SK-N-SH (cell line): ENCODE results near the gene TIGD6. TPM values are rescaled to one million over a fixed set of nuclear protein-coding genes. Genes with fewer than 3 reads are reported as not detected.

Experiments used
- CTCF ChIA-PET: fragments of 300-600, 350-600 bp; formaldehyde crosslinking; extraction: SDS; loops from one replicate; lab custom pipeline; 2021; lab: Yijun Ruan, JAX
- POLR2A ChIA-PET: fragments of 350-600 bp; sonication (Branson Sonifier 250); formaldehyde crosslinking; extraction: SDS; loops from one replicate; lab custom pipeline; 2020; ENCODE audit warnings: antibody characterized with exemption, inconsistent platforms; lab: Yijun Ruan, JAX
- DNase-seq: peaks from one replicate; pipeline ENCODE4 v3.0.0; 2012
- H2AFZ ChIP-seq: fragments of 200-600 bp; sonication (generic); 2 replicates; pipeline ENCODE4 v1.8.1; 2016; ENCODE audit warnings: antibody characterized with exemption, mild to moderate bottlenecking, low read depth
- H3F3A ChIP-seq: fragments of 200-600 bp; sonication (generic); replicated peaks from 2 replicates; pipeline ENCODE3; 2016; ENCODE audit warnings: antibody characterized with exemption, mild to moderate bottlenecking; ENCODE audit not compliant: insufficient read depth
- H3K27ac ChIP-seq, 2 experiments: fragments of 200-500 bp in 1 of 2; fragments of 200-600 bp in 1 of 2; sonication (Bioruptor generic) in 1 of 2; sonication (generic), shearing (Covaris generic) in 1 of 2; 2 replicates each; pipeline versions ENCODE4 v1.5.1 to v1.6.1; 2014 to 2016; ENCODE audit warnings: low read depth in 2 of 2, inconsistent platforms in 1 of 2, low read length in 1 of 2, mild to moderate bottlenecking in 1 of 2, mixed read lengths in 1 of 2
- H3K27me3 ChIP-seq: fragments of 200-600 bp; sonication (generic), shearing (Covaris generic); 2 replicates; pipeline ENCODE4 v1.6.1; 2016; ENCODE audit warnings: mixed run types; ENCODE audit not compliant: insufficient read depth
- H3K36me3 ChIP-seq, 2 experiments: fragments of 200-500 bp in 1 of 2; fragments of 200-600 bp in 1 of 2; sonication (Bioruptor generic) in 1 of 2; sonication (generic) in 1 of 2; replicated peaks in 1 of 2; 2 replicates each; pipeline versions ENCODE3 to v1.5.1; 2014 to 2016; ENCODE audit warnings: low read length in 1 of 2, mild to moderate bottlenecking in 1 of 2; ENCODE audit not compliant: insufficient read depth in 2 of 2, control insufficient read depth in 1 of 2
- H3K4me1 ChIP-seq, 2 experiments: fragments of 200-500 bp in 1 of 2; fragments of 200-600 bp in 1 of 2; sonication (Bioruptor generic) in 1 of 2; sonication (generic), shearing (Covaris generic) in 1 of 2; 2 replicates each; pipeline versions ENCODE4 v1.5.1 to v1.6.1; 2014 to 2016; ENCODE audit warnings: low read depth in 1 of 2, low read length in 1 of 2, mixed run types in 1 of 2; ENCODE audit not compliant: insufficient read depth in 2 of 2, control insufficient read depth in 1 of 2
- H3K4me2 ChIP-seq: fragments of 200-600 bp; sonication (generic), shearing (Covaris generic); 2 replicates; pipeline ENCODE4 v1.6.1; 2017; ENCODE audit warnings: mixed run types
- H3K4me3 ChIP-seq, 2 experiments: fragments of 200-500 bp in 1 of 2; fragments of 200-600 bp in 1 of 2; sonication (Bioruptor generic) in 1 of 2; sonication (generic), shearing (Covaris generic) in 1 of 2; 2 replicates each; pipeline versions ENCODE4 v1.5.1 to v1.8.1; 2014 to 2016; ENCODE audit warnings: low read depth in 2 of 2, inconsistent platforms in 1 of 2, low read length in 1 of 2, mild to moderate bottlenecking in 1 of 2, mixed read lengths in 1 of 2, moderate library complexity in 1 of 2
- H3K79me2 ChIP-seq: fragments of 200-600 bp; sonication (generic); 2 replicates; pipeline ENCODE4 v1.8.1; 2017; ENCODE audit warnings: mild to moderate bottlenecking; ENCODE audit not compliant: insufficient read depth
- H3K9ac ChIP-seq: fragments of 200-600 bp; sonication (generic); 2 replicates; pipeline ENCODE4 v1.6.1; 2017; ENCODE audit warnings: mixed run types
- H3K9me2 ChIP-seq: fragments of 200-600 bp; sonication (generic); 2 replicates; pipeline ENCODE4 v1.6.1; 2017; ENCODE audit warnings: mixed run types
- H3K9me3 ChIP-seq: fragments of 200-600 bp; sonication (generic); 2 replicates; pipeline ENCODE4 v1.6.1; 2017; ENCODE audit warnings: mixed run types, mild to moderate bottlenecking, moderate library complexity
- H4K20me1 ChIP-seq: fragments of 200-600 bp; sonication (generic); 2 replicates; pipeline ENCODE4 v1.6.1; 2017; ENCODE audit warnings: mild to moderate bottlenecking, mixed run types; ENCODE audit not compliant: insufficient read depth
- CTCF ChIP-seq: fragments of 200-600 bp; sonication (generic); IDR thresholded peaks from 2 replicates; pipeline ENCODE4 v1.6.1; 2017; ENCODE audit warnings: antibody characterized with exemption, mild to moderate bottlenecking, moderate library complexity
- GATA2 ChIP-seq: sonication (generic); formaldehyde crosslinking; IDR thresholded peaks from 2 replicates; pipeline ENCODE4 v1.5.0; 2020; ENCODE audit warnings: mild to moderate bottlenecking, missing genetic modification reagents
- JUND ChIP-seq: IDR thresholded peaks from 2 replicates; pipeline ENCODE4 v1.4.0; 2012
- MEF2A ChIP-seq: IDR thresholded peaks from 2 replicates; pipeline ENCODE4 v1.4.0; 2012; ENCODE audit warnings: low read depth, borderline replicate concordance
- REST ChIP-seq: IDR thresholded peaks from 2 replicates; pipeline ENCODE4 v1.6.1; 2012; ENCODE audit warnings: mild to moderate bottlenecking, low read depth, low read length, moderate library complexity
- SIN3A ChIP-seq: IDR thresholded peaks from 2 replicates; pipeline ENCODE4 v1.6.1; 2012; ENCODE audit warnings: low read depth, mild to moderate bottlenecking, low read length, moderate library complexity, borderline replicate concordance
- TAF1 ChIP-seq: IDR thresholded peaks from 2 replicates; pipeline ENCODE4 v1.6.1; 2012; ENCODE audit warnings: low read depth, mild to moderate bottlenecking, low read length, moderate library complexity, borderline replicate concordance
- TCF12 ChIP-seq: IDR thresholded peaks from 2 replicates; pipeline ENCODE4 v1.4.0; 2012
- TEAD4 ChIP-seq: IDR thresholded peaks from 2 replicates; pipeline ENCODE4 v1.4.0; 2012; ENCODE audit warnings: mild to moderate bottlenecking, borderline replicate concordance; ENCODE audit not compliant: insufficient read depth
- USF2 ChIP-seq: fragments of 150-350 bp; IDR thresholded peaks from 2 replicates; pipeline ENCODE4 v1.6.1; 2017; ENCODE audit warnings: antibody characterized with exemption, low read length, low read depth, borderline replicate concordance
- WGBS: methylation state at CpG from one replicate; pipeline ENCODE4 v1.1.6; 2017; ENCODE audit warnings: low lambda C conversion rate; 5-methylcytosine and 5-hydroxymethylcytosine counted together
- polyA plus RNA-seq, 3 experiments: library from polyadenylated mRNA; depleted of rRNA; stranded (reverse); fragments of >200 nt; gene quantifications; 2 replicates each; pipeline ENCODE4 v1.2.3, GENCODE V29; 2012

Gene TIGD6
- polyA plus RNA-seq, 1 of the 3 experiments (the other 2 are of a cell fraction): 4.7 TPM

GRCh38 chr5:150000990-150001659, 671 bp upstream of the TIGD6 start:
- CTCF ChIA-PET: interaction anchor here (0.8 to 4.5 kb wide), 9 partner anchors 10 to 364 kb away, joined by 3 to 29 read pairs (median 4); partner anchors contain the start of gene CSF1R
- Histone ChIP-seq H3K4me1 (peaks cover 13 to 22% of the 10 kb centered on the region in 2 experiments; a peak in 3 of 4 replicates), H3K4me2 (peak overlapping the region; percentile 96), H3K9me3 (no peaks in the 10 kb centered on the region), H3K27me3 (no peaks in the 10 kb centered on the region), H3K36me3 (peaks cover 23 to 24% of the 10 kb centered on the region in 2 experiments), H3K4me3 (peak overlapping the region; percentile 83 to 96), H3K9ac (peak overlapping the region; percentile 95), H2AFZ (peak overlapping the region; percentile 85), H3K9me2 (no peaks in the 10 kb centered on the region), H3K27ac (peak overlapping the region; percentile 85 to 86), H3F3A (peaks cover 8% of the 10 kb centered on the region), H3K79me2 (peaks cover 67% of the 10 kb centered on the region), H4K20me1 (peaks cover 12% of the 10 kb centered on the region)
- peak; percentile 49 for DNase-seq
- POLR2A ChIA-PET: interaction anchor here (0.7 to 1.1 kb wide), 4 partner anchors 21 to 449 kb away, joined by 3 read pairs; no protein-coding TSS in a partner anchor
- WGBS: 4% methylated on average over 10 of the region's 44 CpGs
- TF ChIP-seq USF2 (no peak), SIN3A (0 out of 2 replicates have a peak, but pooled peaks have one; percentile 33)

GRCh38 chr5:149999866-150000255, 593 bp downstream of the TIGD6 start:
- no peak for DNase-seq
- peak overlapping the region; percentile 95 for H3K9ac ChIP-seq
- no peaks in the 10 kb centered on the region for H3K9me3 ChIP-seq
- H3K4me2 ChIP-seq: peak overlapping the region; percentile 96
- H3F3A ChIP-seq: peaks cover 13% of the 10 kb centered on the region
- WGBS: 8% methylated on average over 7 of the region's 7 CpGs
- H3K79me2 ChIP-seq: peaks cover 54% of the 10 kb centered on the region
- peak overlapping the region; percentile 85 to 88 for H3K27ac ChIP-seq
- peaks cover 12% of the 10 kb centered on the region for H4K20me1 ChIP-seq
- POLR2A ChIA-PET: interaction anchor here (0.7 to 1.1 kb wide), 4 partner anchors 9 to 450 kb away, joined by 3 read pairs; no protein-coding TSS in a partner anchor
- peaks cover 11 to 25% of the 10 kb centered on the region in 2 experiments for H3K36me3 ChIP-seq
- TF ChIP-seq MEF2A: no peak
- TF ChIP-seq, all 33 proteins: peak for 0
- CTCF ChIA-PET: interaction anchor here (1.0 to 4.5 kb wide), 10 partner anchors 9 to 363 kb away, joined by 3 to 29 read pairs (median 4); partner anchors contain the start of gene CSF1R
- Histone ChIP-seq H3K4me3 (peak overlapping the region; percentile 83 to 96), H3K27me3 (no peaks in the 10 kb centered on the region), H3K4me1 (peaks cover 13 to 32% of the 10 kb centered on the region in 2 experiments; a peak in 3 of 4 replicates), H2AFZ (peak overlapping the region; percentile 85), H3K9me2 (no peaks in the 10 kb centered on the region)

GRCh38 chr5:149999359-149999758, 1.1 kb downstream of the TIGD6 start:
- peaks cover 12% of the 10 kb centered on the region for H4K20me1 ChIP-seq
- H3K4me1 ChIP-seq: peaks cover 16 to 33% of the 10 kb centered on the region in 2 experiments; a peak in 3 of 4 replicates
- peak overlapping the region in 1 of 2 experiments; percentile 85; a peak in 1 of 4 replicates for H3K27ac ChIP-seq
- H3K9ac ChIP-seq: peak overlapping the region; percentile 95; the same call in 1 of the 2 replicates
- H3K79me2 ChIP-seq: peaks cover 49% of the 10 kb centered on the region
- DNase-seq: no peak
- peak overlapping the region; percentile 96 for H3K4me2 ChIP-seq
- H3K9me3 ChIP-seq: no peaks in the 10 kb centered on the region
- POLR2A ChIA-PET: no interaction called here
- peak overlapping the region; percentile 83 to 96 for H3K4me3 ChIP-seq
- TF ChIP-seq CTCF (no peak), JUND (no peak), TCF12 (no peak), TAF1 (no peak), TEAD4 (no peak), GATA2 (no peak), REST (no peak)
- TF ChIP-seq, all 33 proteins: peak for 0
- H3K9me2 ChIP-seq: no peaks in the 10 kb centered on the region
- peaks cover 9 to 25% of the 10 kb centered on the region in 2 experiments for H3K36me3 ChIP-seq
- peaks cover 17% of the 10 kb centered on the region for H3F3A ChIP-seq
- no peak overlapping the region for H2AFZ ChIP-seq
- WGBS: 80% methylated on average over 3 of the region's 3 CpGs
- CTCF ChIA-PET: interaction anchor here (1.0 to 4.5 kb wide), 8 partner anchors 8 to 363 kb away, joined by 3 to 29 read pairs (median 6); partner anchors contain the start of gene CSF1R
- no peaks in the 10 kb centered on the region for H3K27me3 ChIP-seq
